Measurements from ENCODE around the gene TMEM114.
"Not testable (repeated sequence)": the region's sequence is repeated elsewhere in the genome, so short reads cannot be mapped to it uniquely, and the experiment has no call there.

Gene TMEM114

GRCh38 chr16:8572919-8573724 is 17.2 kb downstream of the TMEM114 start:
- peak; percentile 48 to 71 (median 62) for DNase-seq

DNA sequence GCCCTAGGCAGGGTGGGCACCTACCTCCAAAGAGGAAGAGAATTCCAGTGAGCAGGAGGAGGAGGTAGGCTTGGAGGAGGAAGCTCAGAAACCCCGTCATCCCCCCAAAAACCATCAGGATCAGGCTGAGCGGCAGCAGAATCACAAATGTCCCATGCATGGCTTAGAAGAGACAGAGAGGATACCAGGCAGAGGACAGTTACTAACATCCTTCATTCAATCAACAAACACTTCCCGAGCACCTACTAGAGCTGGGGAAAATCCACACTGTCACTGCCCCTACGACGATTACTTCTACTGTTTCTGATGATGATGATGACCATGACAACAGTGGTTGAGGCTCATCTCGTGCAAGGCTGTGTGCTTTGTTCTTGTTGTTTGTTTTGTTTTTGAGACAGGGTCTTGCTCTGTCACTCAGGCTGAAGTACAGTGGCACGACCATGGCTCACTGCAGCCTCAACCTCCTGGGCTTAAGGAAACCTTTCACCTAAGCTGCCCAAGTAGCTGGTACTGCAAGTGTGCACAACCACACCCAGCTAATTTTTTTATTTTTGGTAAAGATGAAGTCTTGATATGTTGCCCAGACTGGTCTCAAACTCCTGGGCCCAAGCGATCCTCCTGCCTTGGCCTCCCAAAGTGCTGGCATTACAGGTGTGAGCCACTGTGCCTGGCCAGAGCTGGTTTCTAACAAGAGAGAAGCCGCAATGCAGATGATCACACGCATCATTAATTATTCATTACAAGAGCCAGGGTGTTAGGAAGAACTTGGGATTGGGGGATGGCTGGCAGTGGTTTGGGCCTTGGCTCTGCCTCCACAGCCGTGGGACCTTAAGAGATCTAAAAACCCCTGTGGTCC is 18.0 kb downstream of the TMEM114 start:
- no peak for DNase-seq

DNA sequence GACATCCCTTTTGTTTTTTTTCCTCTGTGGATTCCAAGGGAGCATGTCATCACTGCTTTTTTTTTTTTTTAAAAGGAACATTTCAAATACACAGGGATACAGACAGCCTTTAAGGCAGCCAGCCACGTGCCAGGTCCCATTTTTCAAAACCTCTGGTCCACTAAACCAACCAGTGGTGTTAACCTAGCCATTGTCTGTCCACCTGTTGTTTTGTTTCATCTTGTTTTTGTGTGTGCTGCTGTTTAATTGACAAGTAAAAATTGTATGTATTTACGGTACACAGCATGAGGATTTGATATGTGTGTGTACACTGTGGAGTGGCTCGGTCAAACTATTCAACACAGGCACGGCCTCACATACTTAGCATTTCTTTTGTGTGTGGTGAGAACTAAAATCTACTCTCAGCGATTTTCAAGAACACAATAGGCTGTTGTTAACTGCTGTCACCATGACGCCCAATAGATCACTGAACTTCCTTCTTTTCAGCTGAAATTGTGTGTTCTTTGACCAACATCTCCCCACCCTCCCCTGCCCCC is 19.2 kb downstream of the TMEM114 start:
- peak; percentile 64 to 84 (median 70) for DNase-seq

- not testable (repeated sequence) for DNase-seq
Observed at GRCh38 chr16:8570393-8570792, 19.9 kb downstream of the TMEM114 start.

- no peak for DNase-seq
Observed at GRCh38 chr16:8569650-8570346, 20.5 kb downstream of the TMEM114 start.

DNA sequence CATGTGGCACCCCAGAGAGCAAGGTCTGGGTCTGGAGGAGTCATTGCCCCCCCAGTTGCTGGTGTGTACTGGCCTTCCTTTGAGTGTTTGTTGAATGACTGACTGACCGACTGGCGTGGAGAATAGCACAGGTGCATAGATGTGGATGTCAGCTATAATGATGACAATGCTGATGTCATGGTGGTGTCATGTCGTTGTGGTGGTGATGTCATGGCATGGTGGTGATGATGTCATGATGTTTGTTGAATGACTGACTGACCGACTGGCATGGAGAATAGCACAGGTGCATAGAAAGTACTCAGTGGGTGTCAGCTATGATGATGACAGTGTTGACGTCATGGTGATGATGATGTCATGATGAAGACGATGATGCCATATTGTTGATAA is 22.1 kb downstream of the TMEM114 start:
- peak in 3 of 4 experiments; percentile 18 to 58 (median 51) for DNase-seq

GRCh38 chr16:8567355-8568230 is 22.7 kb downstream of the TMEM114 start:
- peak; percentile 91 to 96 (median 94) for DNase-seq

DNA sequence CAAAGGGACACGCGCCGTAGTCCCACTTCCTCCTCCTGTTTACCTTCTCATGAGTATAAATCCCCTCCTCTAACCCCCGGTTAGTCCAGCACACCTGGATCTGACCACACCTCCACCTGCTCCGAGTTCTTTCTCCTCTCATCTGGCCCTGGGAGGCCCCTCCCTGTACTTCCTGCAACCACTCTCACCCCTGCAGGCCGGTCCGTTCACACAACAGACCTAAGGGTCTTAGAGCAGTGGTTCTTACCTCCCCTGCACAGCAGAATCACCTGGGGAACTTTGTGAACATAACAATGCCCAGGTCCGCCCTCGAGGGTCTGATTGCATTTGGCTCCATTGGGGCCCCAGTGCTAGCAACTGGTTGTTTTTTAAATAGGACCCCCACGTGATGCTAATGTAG is 24.8 kb downstream of the TMEM114 start:
- no peak for DNase-seq

DNA sequence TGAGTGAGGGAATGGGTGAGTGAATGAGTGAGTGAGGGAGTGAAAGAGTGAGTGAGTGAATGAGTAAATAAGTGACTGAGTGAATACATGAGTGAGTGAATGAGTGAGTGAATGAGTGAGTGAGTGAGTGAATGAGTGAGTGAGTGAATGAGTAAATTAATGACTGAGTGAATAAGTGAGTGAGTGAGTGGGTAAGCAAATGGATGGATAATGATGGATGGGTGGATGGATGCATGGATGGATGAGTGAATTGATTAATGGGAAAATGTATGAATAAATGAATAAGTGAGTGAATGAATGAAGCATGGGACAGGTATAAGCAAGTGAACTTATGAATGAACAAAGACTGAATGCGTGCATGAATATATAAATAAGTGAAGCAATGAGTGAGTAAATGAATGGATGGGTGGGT is 25.4 kb downstream of the TMEM114 start:
- no peak for DNase-seq

DNA sequence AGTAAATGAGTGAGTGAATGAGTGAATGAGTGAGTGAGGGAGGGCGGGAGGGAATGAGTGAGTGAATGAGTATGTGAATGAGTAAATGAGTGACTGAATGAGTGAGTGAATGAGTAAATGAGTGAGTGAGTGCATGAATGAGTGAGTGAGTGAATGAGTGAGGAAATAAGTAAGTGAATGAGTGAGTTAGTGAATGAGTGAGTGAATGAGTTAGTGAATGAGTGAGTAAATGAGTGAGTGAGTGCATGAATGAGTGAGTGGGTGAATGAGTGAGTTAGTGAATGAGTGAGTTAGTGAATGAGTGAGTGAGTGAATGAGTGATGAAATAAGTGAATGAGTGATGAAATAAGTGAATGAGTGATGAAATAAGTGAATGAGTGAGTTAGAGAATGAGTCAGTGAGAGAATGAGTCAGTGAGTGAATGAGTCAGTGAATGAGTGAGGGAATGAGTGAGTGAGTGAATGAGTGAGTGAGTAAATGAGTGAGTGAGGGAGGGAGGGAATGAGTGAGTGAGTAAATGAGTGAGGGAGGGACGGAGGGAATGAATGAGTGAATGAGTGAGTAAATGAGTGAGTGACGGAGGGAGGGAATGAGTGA is 26.3 kb downstream of the TMEM114 start:
- not testable (repeated sequence) for DNase-seq

GRCh38 chr16:8561496-8561895 is 28.8 kb downstream of the TMEM114 start:
- no peak for DNase-seq

- no peak for DNase-seq
Observed at GRCh38 chr16:8555400-8555799, 34.9 kb downstream of the TMEM114 start.

DNA sequence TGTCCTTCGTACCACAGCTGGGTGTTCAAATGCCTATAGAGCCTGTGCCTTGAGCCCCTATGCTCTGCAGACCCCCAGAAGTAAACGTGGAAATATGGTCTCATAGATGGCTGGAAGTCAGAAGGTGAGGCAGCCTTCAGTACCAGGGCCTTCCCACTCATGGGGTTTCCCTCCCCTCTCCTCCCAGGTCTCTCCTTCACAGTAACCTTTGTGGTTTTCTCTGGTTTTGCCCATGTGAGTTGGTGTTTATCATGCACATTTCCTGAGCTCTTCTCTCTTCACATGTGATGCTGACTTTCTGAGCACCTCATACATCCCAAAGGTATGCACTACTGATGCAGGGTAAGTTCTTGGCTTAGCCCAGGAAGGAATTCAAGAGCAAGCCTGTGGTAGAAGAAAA is 35.4 kb downstream of the TMEM114 start:
- DNase-seq: no peak

- no peak for DNase-seq
Observed at GRCh38 chr16:8554022-8554421, 36.3 kb downstream of the TMEM114 start.

DNA sequence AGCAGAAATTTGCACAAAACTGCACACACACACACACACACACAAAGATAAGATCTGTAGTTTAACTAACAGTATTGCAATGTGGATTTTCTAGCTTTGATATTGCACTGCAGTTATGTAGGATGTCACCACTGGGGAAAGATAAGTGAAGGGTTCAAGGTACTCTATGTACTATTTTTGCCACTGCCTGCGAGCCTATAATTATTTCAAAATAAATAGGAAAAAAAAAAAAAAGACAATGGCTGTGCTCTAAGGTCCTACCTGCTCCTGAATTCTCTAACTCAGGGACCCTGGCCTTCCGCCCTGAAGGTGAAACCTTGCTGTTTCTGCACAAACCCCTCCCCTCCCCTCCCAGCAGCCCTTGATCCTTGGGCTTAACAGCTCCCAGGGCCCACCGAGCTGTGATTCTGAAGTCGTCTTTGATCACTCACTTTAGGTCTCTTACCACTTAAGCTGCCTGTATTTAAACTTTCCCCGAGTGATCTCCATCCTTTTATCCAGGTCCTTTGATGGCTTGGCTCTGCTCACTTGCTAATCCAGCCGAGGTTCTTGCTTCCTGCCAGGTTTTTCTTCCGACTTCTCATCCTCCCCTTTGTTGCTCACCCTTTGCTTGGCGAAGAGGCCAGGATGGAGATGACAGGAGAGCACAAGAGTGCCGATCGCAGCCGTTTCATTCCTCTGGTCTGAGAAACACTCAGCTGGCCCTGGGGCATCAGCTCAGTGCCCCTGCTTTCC is 37.7 kb downstream of the TMEM114 start:
- no peak for DNase-seq

GRCh38 chr16:8551388-8552332 is 38.7 kb downstream of the TMEM114 start:
- no peak for DNase-seq

DNA sequence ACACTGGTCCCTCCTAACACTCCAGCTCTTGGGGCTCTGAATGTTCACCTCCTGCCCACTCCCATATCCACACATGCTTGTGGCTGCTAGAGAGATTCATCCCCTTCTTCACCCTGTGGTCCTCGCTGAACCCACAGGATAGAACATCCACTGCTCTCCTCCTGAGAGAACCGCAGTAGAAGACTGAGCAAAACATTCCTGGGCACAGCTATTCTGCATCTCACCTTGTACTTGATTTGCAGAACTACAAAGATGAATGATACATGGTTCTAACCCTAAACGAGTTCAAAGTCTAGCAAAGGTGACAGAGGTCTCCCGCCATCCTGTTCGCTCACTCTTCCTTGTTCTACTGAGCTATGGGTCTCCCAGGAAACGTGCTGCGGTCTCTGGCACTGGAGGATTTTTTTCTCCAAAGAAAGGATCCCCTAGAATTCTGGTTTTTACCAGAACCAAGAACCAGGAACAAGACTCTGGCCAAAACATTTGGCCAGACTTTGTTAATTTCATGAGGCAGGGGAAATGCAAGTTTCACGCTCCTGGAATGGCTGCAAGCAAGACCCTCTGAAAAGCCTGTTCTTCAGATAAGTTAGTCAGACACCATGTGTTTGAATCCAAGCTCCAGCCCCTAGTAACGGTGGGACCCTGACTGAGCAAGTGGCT is 39.5 kb downstream of the TMEM114 start:
- no peak for DNase-seq

DNA sequence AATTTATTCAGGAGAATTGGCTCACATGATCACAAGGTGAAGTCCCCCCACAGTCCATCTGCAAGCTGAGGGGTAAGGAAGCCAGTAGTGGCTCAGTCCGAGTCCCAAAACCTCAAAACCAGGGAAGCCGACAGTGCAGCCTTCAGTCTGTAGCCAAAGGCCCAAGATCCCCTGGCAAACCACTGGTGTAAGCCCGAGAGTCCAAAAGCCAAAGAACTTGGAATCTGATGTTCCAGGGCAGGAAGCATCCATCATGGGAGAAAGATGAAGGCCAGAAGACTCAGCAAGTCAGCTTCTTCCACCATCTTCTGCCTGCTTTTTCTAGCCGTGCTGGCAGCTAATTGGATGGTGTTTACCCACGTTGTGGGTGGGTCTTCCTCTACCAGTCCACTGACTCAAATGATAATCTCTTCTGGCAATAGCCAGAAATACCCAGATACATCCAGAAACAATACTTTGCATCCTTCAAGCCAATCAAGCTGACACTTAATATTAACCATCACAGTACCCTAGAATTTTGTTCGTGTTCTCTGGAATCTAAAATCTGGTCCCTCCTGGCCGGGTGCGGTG is 40.4 kb downstream of the TMEM114 start:
- no peak for DNase-seq

- DNase-seq: no peak
Observed at GRCh38 chr16:8548166-8548565, 42.1 kb downstream of the TMEM114 start.
